ENCODE results near the gene FXYD2.

The FXYD2 gene

DNA sequence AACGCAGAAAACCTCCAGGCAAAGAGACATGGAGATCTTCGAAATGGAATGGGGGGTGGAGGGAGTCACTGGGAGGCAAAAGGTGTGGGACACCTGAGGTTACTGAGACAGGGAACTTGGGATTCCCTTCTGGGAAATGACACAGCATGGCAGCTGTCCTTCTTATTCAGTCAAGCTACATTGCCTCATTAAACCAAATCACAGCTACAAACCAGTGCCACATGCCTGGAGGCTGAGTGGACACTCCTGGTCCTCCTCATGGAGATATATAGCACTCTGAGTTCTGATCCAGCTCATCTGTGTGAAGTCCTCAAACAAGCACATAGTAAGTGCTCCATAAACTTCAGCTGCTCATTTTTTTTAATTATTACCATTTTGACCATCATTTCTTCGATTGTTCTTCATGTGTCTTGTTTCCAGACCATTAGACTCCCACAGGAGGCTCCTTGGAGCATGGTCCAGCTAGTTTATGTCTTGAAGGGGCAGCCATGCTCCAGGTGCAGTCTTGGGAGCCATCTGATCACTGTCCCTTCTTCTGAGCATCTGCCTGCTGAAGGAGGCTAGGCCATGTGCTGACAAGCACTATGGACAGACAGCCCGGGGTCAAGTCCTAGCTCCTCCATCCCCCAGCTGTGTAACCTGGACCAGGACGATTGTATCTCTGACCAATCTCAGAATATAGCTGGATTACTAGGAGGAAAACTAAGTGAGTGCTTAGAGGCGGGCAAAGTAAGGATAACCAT lies 9.7 kb upstream of the FXYD2 start:
- no peak for TF ChIP-seq TARDBP (IDR thresholded peaks at IDR 0.05)
- TF ChIP-seq SP1 (IDR thresholded peaks at IDR 0.05) = no peak
- TF ChIP-seq ARNT (IDR thresholded peaks at IDR 0.05) = no peak
- no peak for TF ChIP-seq SUZ12 (IDR thresholded peaks at IDR 0.05)
- TF ChIP-seq NFRKB (IDR thresholded peaks at IDR 0.05) = no peak
- no peak for TF ChIP-seq BHLHE40 (IDR thresholded peaks at IDR 0.05; ENCODE audit: borderline replicate concordance)
- TF ChIP-seq ELF4 (IDR thresholded peaks at IDR 0.05) = no peak
- no peak for TF ChIP-seq ZNF384 (IDR thresholded peaks at IDR 0.05)
- no peak for TF ChIP-seq FOXA1 (IDR thresholded peaks at IDR 0.05)
- TF ChIP-seq PKNOX1 (IDR thresholded peaks at IDR 0.05) = no peak
- no peak for TF ChIP-seq L3MBTL2 (conservative IDR thresholded peaks at IDR 0.05)
- TF ChIP-seq CTBP1 (IDR thresholded peaks at IDR 0.05; ENCODE audit: borderline replicate concordance) = no peak
- no peak for TF ChIP-seq HDGF (IDR thresholded peaks at IDR 0.05; ENCODE audit: borderline replicate concordance)
- no peak for TF ChIP-seq FOXK2 (IDR thresholded peaks at IDR 0.05)
- no peak for TF ChIP-seq FOXM1 (IDR thresholded peaks at IDR 0.05; ENCODE audit: borderline replicate concordance)
- no peak for TF ChIP-seq LEF1 (IDR thresholded peaks at IDR 0.05; ENCODE audit: borderline replicate concordance)
- DNase-seq (ENCODE audit: extremely low spot score) = no peak
- ChIA-PET CTCF (interaction anchor here (1.9 kb wide), 1 partner anchor 218 kb away, joined by 4 read pairs; no protein-coding TSS in a partner anchor), POLR2A (no interaction called here)

GRCh38 chr11:117833401-117833891 lies 8.9 kb upstream of the FXYD2 start:
- ChIA-PET CTCF (interaction anchor here (0.9 to 1.9 kb wide), 3 partner anchors 15 to 219 kb away, joined by 4 to 5 read pairs (median 5); no protein-coding TSS in a partner anchor), POLR2A (no interaction called here)
- no peak for DNase-seq (ENCODE audit: extremely low spot score)
- TF ChIP-seq FOXK2 (IDR thresholded peaks at IDR 0.05) (no peak), NFRKB (IDR thresholded peaks at IDR 0.05) (no peak), ELF4 (IDR thresholded peaks at IDR 0.05) (no peak), ARNT (IDR thresholded peaks at IDR 0.05) (no peak), PKNOX1 (IDR thresholded peaks at IDR 0.05) (peak; percentile 87), SUZ12 (IDR thresholded peaks at IDR 0.05) (no peak), BHLHE40 (IDR thresholded peaks at IDR 0.05; ENCODE audit: borderline replicate concordance) (no peak), CTBP1 (IDR thresholded peaks at IDR 0.05; ENCODE audit: borderline replicate concordance) (no peak)

- POLR2A ChIA-PET = no interaction called here
- no peak for TF ChIP-seq CTBP1 (IDR thresholded peaks at IDR 0.05; ENCODE audit: borderline replicate concordance)
- TF ChIP-seq ELF4 (IDR thresholded peaks at IDR 0.05) = no peak
- TF ChIP-seq FOXK2 (IDR thresholded peaks at IDR 0.05) = no peak
- no peak for TF ChIP-seq HDGF (IDR thresholded peaks at IDR 0.05; ENCODE audit: borderline replicate concordance)
- no peak for TF ChIP-seq FOXM1 (IDR thresholded peaks at IDR 0.05; ENCODE audit: borderline replicate concordance)
- TF ChIP-seq SUZ12 (IDR thresholded peaks at IDR 0.05) = no peak
- TF ChIP-seq SP1 (IDR thresholded peaks at IDR 0.05) = no peak
- TF ChIP-seq FOXA1 (IDR thresholded peaks at IDR 0.05) = no peak
- TF ChIP-seq ZNF384 (IDR thresholded peaks at IDR 0.05) = no peak
- no peak for TF ChIP-seq L3MBTL2 (conservative IDR thresholded peaks at IDR 0.05)
- TF ChIP-seq TARDBP (IDR thresholded peaks at IDR 0.05) = no peak
- no peak for TF ChIP-seq ARNT (IDR thresholded peaks at IDR 0.05)
- no peak for TF ChIP-seq BHLHE40 (IDR thresholded peaks at IDR 0.05; ENCODE audit: borderline replicate concordance)
- no peak for TF ChIP-seq NFRKB (IDR thresholded peaks at IDR 0.05)
- TF ChIP-seq LEF1 (IDR thresholded peaks at IDR 0.05; ENCODE audit: borderline replicate concordance) = no peak
- TF ChIP-seq PKNOX1 (IDR thresholded peaks at IDR 0.05) = no peak
- CTCF ChIA-PET = interaction anchor here (0.9 to 1.9 kb wide), 3 partner anchors 14 to 220 kb away, joined by 4 to 5 read pairs (median 5); no protein-coding TSS in a partner anchor
- DNase-seq (ENCODE audit: extremely low spot score) = no peak
These were observed 8.0 kb upstream of the FXYD2 start for GRCh38 chr11:117832511-117832910.

GRCh38 chr11:117831661-117832415 lies 7.3 kb upstream of the FXYD2 start:
- no peak for TF ChIP-seq HDGF (IDR thresholded peaks at IDR 0.05; ENCODE audit: borderline replicate concordance)
- TF ChIP-seq TARDBP (IDR thresholded peaks at IDR 0.05) = no peak
- no peak for TF ChIP-seq ELF4 (IDR thresholded peaks at IDR 0.05)
- no peak for TF ChIP-seq ZNF384 (IDR thresholded peaks at IDR 0.05)
- no peak for TF ChIP-seq ARNT (IDR thresholded peaks at IDR 0.05)
- no peak for TF ChIP-seq SUZ12 (IDR thresholded peaks at IDR 0.05)
- no peak for TF ChIP-seq L3MBTL2 (conservative IDR thresholded peaks at IDR 0.05)
- no peak for TF ChIP-seq NFRKB (IDR thresholded peaks at IDR 0.05)
- TF ChIP-seq BHLHE40 (IDR thresholded peaks at IDR 0.05; ENCODE audit: borderline replicate concordance) = no peak
- TF ChIP-seq FOXM1 (IDR thresholded peaks at IDR 0.05; ENCODE audit: borderline replicate concordance) = no peak
- no peak for TF ChIP-seq LEF1 (IDR thresholded peaks at IDR 0.05; ENCODE audit: borderline replicate concordance)
- TF ChIP-seq CTBP1 (IDR thresholded peaks at IDR 0.05; ENCODE audit: borderline replicate concordance) = no peak
- no peak for TF ChIP-seq PKNOX1 (IDR thresholded peaks at IDR 0.05)
- TF ChIP-seq FOXA1 (IDR thresholded peaks at IDR 0.05) = no peak
- TF ChIP-seq SP1 (IDR thresholded peaks at IDR 0.05) = no peak
- TF ChIP-seq FOXK2 (IDR thresholded peaks at IDR 0.05) = no peak
- ChIA-PET POLR2A (no interaction called here), CTCF (no interaction called here)
- DNase-seq (ENCODE audit: extremely low spot score) = no peak
